ENCODE results near the gene ASTN2.

DNA sequence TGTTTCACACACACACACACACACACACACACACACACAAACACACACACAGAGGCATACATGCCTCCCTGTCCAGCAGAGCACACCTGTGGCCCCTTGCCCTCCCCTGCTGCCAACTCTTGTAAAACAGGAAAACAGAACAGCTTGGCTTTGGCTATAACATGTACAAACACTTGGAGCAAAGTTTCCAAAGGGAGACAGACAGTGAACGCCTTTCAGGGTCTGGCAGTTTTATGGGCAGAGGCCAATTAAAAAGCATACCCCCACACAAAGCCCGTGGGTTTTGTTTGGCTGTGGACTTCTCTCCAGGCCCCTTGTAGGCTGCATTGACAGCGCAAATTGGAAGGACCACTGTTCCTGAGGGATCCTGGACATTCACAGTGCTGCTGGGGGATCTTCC, 995.7 kb downstream of the ASTN2 start:
- TF ChIP-seq, protein P1, sequence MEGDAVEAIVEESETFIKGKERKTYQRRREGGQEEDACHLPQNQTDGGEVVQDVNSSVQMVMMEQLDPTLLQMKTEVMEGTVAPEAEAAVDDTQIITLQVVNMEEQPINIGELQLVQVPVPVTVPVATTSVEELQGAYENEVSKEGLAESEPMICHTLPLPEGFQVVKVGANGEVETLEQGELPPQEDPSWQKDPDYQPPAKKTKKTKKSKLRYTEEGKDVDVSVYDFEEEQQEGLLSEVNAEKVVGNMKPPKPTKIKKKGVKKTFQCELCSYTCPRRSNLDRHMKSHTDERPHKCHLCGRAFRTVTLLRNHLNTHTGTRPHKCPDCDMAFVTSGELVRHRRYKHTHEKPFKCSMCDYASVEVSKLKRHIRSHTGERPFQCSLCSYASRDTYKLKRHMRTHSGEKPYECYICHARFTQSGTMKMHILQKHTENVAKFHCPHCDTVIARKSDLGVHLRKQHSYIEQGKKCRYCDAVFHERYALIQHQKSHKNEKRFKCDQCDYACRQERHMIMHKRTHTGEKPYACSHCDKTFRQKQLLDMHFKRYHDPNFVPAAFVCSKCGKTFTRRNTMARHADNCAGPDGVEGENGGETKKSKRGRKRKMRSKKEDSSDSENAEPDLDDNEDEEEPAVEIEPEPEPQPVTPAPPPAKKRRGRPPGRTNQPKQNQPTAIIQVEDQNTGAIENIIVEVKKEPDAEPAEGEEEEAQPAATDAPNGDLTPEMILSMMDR (IDR thresholded peaks at IDR 0.05), result no peak
- TF ChIP-seq POLR2A (IDR thresholded peaks at IDR 0.05) (no peak), POLR2AphosphoS5 (IDR thresholded peaks at IDR 0.05) (no peak)

Data from sigmoid colon (tissue), 4 donors.